Measurements from ENCODE around the gene LEKR1.

DNA sequence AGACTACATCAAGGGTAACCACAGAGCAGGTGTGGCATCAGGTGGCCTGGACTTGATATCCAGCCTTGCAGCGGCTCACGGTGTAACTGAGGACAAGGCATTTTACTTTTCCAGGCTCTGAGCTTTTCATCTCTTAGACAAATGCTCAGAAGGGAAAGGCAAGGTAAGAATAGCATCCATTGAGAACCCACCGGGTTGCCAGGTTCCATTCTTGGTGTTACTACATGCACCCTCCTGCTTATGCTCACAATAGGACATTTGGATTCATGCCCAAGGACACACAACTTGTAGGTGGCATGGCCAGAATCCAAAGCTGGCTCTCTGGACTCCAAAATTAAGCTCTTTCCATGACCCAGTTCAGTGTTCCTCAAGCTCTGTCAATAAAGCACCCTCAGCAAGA, 248.3 kb downstream of the LEKR1 start:
- no peak for TF ChIP-seq POLR2A (IDR thresholded peaks at IDR 0.05)
- TF ChIP-seq, protein P1, sequence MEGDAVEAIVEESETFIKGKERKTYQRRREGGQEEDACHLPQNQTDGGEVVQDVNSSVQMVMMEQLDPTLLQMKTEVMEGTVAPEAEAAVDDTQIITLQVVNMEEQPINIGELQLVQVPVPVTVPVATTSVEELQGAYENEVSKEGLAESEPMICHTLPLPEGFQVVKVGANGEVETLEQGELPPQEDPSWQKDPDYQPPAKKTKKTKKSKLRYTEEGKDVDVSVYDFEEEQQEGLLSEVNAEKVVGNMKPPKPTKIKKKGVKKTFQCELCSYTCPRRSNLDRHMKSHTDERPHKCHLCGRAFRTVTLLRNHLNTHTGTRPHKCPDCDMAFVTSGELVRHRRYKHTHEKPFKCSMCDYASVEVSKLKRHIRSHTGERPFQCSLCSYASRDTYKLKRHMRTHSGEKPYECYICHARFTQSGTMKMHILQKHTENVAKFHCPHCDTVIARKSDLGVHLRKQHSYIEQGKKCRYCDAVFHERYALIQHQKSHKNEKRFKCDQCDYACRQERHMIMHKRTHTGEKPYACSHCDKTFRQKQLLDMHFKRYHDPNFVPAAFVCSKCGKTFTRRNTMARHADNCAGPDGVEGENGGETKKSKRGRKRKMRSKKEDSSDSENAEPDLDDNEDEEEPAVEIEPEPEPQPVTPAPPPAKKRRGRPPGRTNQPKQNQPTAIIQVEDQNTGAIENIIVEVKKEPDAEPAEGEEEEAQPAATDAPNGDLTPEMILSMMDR (IDR thresholded peaks at IDR 0.05): no peak
